ENCODE data around the gene NRG3.

DNA sequence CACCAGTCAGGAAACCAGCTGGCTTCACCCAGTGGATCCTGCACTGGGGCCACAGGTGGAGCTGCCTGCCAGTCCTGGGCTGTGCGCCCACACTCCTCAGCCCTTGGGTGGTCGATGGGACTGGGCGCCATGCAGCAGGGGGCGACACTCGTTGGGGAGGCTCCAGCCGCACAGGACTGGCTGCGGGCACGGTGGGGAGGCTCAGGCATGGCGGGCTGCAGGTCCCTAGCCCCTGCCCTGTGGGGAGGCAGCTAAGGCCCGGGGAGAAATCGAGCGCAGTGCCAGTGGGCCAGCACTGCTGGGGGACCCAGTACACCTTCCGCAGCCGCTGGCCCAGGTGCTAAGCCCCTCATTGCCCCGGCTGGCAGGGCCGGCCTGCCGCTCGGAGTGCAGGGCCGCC is 12.4 kb upstream of the NRG3 start:
- TF ChIP-seq, protein P1, sequence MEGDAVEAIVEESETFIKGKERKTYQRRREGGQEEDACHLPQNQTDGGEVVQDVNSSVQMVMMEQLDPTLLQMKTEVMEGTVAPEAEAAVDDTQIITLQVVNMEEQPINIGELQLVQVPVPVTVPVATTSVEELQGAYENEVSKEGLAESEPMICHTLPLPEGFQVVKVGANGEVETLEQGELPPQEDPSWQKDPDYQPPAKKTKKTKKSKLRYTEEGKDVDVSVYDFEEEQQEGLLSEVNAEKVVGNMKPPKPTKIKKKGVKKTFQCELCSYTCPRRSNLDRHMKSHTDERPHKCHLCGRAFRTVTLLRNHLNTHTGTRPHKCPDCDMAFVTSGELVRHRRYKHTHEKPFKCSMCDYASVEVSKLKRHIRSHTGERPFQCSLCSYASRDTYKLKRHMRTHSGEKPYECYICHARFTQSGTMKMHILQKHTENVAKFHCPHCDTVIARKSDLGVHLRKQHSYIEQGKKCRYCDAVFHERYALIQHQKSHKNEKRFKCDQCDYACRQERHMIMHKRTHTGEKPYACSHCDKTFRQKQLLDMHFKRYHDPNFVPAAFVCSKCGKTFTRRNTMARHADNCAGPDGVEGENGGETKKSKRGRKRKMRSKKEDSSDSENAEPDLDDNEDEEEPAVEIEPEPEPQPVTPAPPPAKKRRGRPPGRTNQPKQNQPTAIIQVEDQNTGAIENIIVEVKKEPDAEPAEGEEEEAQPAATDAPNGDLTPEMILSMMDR (IDR thresholded peaks at IDR 0.05) = no peak
- no peak for TF ChIP-seq EZH2 (IDR thresholded peaks at IDR 0.05; ENCODE audit: borderline replicate concordance, insufficient read depth, low read depth, low read length, poor library complexity, severe bottlenecking)
